GM19043 (cell line): ENCODE data around the gene TEKT1.
"Not testable (repeated sequence)": the region's sequence is repeated elsewhere in the genome, so short reads cannot be mapped to it uniquely, and the experiment has no call there.

Experiments used
- ATAC-seq: cut with Tn5 transposase; IDR thresholded peaks from one replicate; pipeline ENCODE4 v1.9.1; 2021; ENCODE audit warnings: low read depth; ENCODE audit not compliant: unreplicated experiment

The TEKT1 gene

GRCh38 chr17:6818938-6819337 is 12.6 kb downstream of the TEKT1 start:
- ATAC-seq = no peak

- not testable (repeated sequence) for ATAC-seq
Observed at GRCh38 chr17:6816368-6816767, 15.2 kb downstream of the TEKT1 start.

- no peak for ATAC-seq
Observed at GRCh38 chr17:6815775-6816174, 15.8 kb downstream of the TEKT1 start.

GRCh38 chr17:6812295-6812694 is 19.2 kb downstream of the TEKT1 start:
- no peak for ATAC-seq

GRCh38 chr17:6811510-6811909 is 20.0 kb downstream of the TEKT1 start:
- ATAC-seq = no peak

- ATAC-seq = no peak
Observed at GRCh38 chr17:6800422-6801027, 31.0 kb downstream of the TEKT1 start.

- no peak for ATAC-seq
Observed at GRCh38 chr17:6799738-6800137, 31.8 kb downstream of the TEKT1 start.

GRCh38 chr17:6797718-6798351 is 33.7 kb downstream of the TEKT1 start:
- no peak for ATAC-seq

- ATAC-seq = no peak
Observed at GRCh38 chr17:6796887-6797490, 34.5 kb downstream of the TEKT1 start.

GRCh38 chr17:6796017-6796886 is 35.3 kb downstream of the TEKT1 start:
- ATAC-seq = no peak

- ATAC-seq = no peak
Observed at GRCh38 chr17:6793748-6794493, 37.6 kb downstream of the TEKT1 start.

GRCh38 chr17:6789146-6789545 is 42.4 kb downstream of the TEKT1 start:
- no peak for ATAC-seq

- ATAC-seq = no peak
Observed at GRCh38 chr17:6787081-6787693, 44.3 kb downstream of the TEKT1 start.

GRCh38 chr17:6786618-6787017 is 44.9 kb downstream of the TEKT1 start:
- no peak for ATAC-seq

GRCh38 chr17:6782244-6782643 is 49.3 kb downstream of the TEKT1 start:
- ATAC-seq = no peak

- ATAC-seq = no peak
Observed at GRCh38 chr17:6780886-6781285, 50.6 kb downstream of the TEKT1 start.

- no peak for ATAC-seq
Observed at GRCh38 chr17:6780001-6780400, 51.5 kb downstream of the TEKT1 start.

- ATAC-seq = no peak
Observed at GRCh38 chr17:6779411-6779810, 52.1 kb downstream of the TEKT1 start.

GRCh38 chr17:6775871-6776405 is 55.6 kb downstream of the TEKT1 start, which contains the start of gene FBXO39:
FBXO39 (plus strand) TSS chr17:6776215; CDS start chr17:6779869, 3,654 bp downstream.
- ATAC-seq = no peak

GRCh38 chr17:6774906-6775305 is 56.6 kb downstream of the TEKT1 start:
- not testable (repeated sequence) for ATAC-seq
